HCT116 (cell line): Measurements from ENCODE around the gene GLB1L. TPM values are rescaled to one million over a fixed set of nuclear protein-coding genes. Genes with fewer than 3 reads are reported as not detected.

Experiments
- ATAC-seq: fragments of 200-7000 bp; cut with Tn5 transposase; 2 replicates; pipeline ENCODE4 v1.9.1; 2020; ENCODE audit warnings: mild to moderate bottlenecking, moderate library complexity
- BruUV-seq: library from RNA; stranded (reverse); fragments of 400-500 nt; replicated peaks from 2 replicates; lab custom pipeline; 2021; lab: Mats Ljungman, UMichigan
- CTCF ChIA-PET: fragments of 300-600 bp; sonication (Branson Sonifier 250); formaldehyde crosslinking; loops from one replicate; lab custom pipeline; 2021; ENCODE audit warnings: antibody characterized with exemption; lab: Charles Lee
- POLR2A ChIA-PET: fragments of 300-600, 350-600 bp; sonication (Branson Sonifier 250); formaldehyde crosslinking; loops from one replicate; lab custom pipeline; 2021; ENCODE audit warnings: antibody characterized with exemption; lab: Charles Lee
- RAD21 ChIA-PET, 2 experiments: fragments of 300-600 bp; sonication (Branson Sonifier 250); formaldehyde crosslinking; loops; one replicate each; lab custom pipeline; 2023; ENCODE audit warnings: low total read pairs in 2 of 2; ENCODE audit not compliant: uncharacterized antibody in 2 of 2, unreplicated experiment in 2 of 2, low non-redundant PET in 1 of 2; lab: Charles Lee
- DNase-seq: peaks from one replicate; pipeline ENCODE4 v3.0.0-alpha.2; 2010; ENCODE audit warnings: low read depth, low spot score
- H2AFZ ChIP-seq: fragments of 200-600 bp; shearing (Covaris generic), sonication (generic); 2 replicates; pipeline ENCODE4 v1.6.1; 2017; ENCODE audit warnings: low read depth, mixed run types, mixed read lengths, antibody characterized with exemption, low read length; ENCODE audit not compliant: poor library complexity, severe bottlenecking
- H3K27ac ChIP-seq: 2 replicates; pipeline ENCODE4 v1.5.1; 2012; ENCODE audit warnings: low read depth, low read length
- H3K27me3 ChIP-seq: fragments of 200-600 bp; sonication (generic); 2 replicates; pipeline ENCODE4 v1.6.1; 2016; ENCODE audit warnings: mixed run types, low read length, mixed read lengths; ENCODE audit not compliant: insufficient read depth
- H3K36me3 ChIP-seq, 2 experiments: fragments of 200-500 bp in 1 of 2; fragments of 200-600 bp in 1 of 2; sonication (Bioruptor generic) in 1 of 2; sonication (generic) in 1 of 2; 2 replicates each; pipeline versions ENCODE4 v1.5.1 to v1.6.1; 2014 to 2016; ENCODE audit warnings: low read length in 2 of 2, inconsistent platforms in 1 of 2, mixed read lengths in 1 of 2, mixed run types in 1 of 2; ENCODE audit not compliant: insufficient read depth in 2 of 2, control insufficient read depth in 1 of 2
- H3K4me1 ChIP-seq, 2 experiments: fragments of 200-600 bp in 1 of 2; sonication (generic) in 1 of 2; 2 replicates each; pipeline versions ENCODE4 v1.5.1 to v1.6.1; 2012 to 2017; ENCODE audit warnings: low read length in 2 of 2, inconsistent platforms in 1 of 2, mild to moderate bottlenecking in 1 of 2, mixed read lengths in 1 of 2, mixed run types in 1 of 2, moderate library complexity in 1 of 2; ENCODE audit not compliant: insufficient read depth in 2 of 2, control insufficient read depth in 1 of 2
- H3K4me2 ChIP-seq: fragments of 200-600 bp; sonication (generic); 2 replicates; pipeline ENCODE4 v1.6.1; 2017; ENCODE audit warnings: mixed run types, low read length, mixed read lengths
- H3K4me3 ChIP-seq, 2 experiments: fragments of 200-600 bp in 1 of 2; sonication (generic) in 1 of 2; replicated peaks in 1 of 2; 2 replicates each; pipeline ENCODE4 v1.5.1; 2011 to 2016; ENCODE audit warnings: low read length in 2 of 2, control low read depth in 1 of 2, low read depth in 1 of 2, mild to moderate bottlenecking in 1 of 2, mixed read lengths in 1 of 2, mixed run types in 1 of 2
- H3K79me2 ChIP-seq: fragments of 200-600 bp; sonication (generic); 2 replicates; pipeline ENCODE4 v1.6.1; 2017; ENCODE audit warnings: mild to moderate bottlenecking, mixed run types, low read length, moderate library complexity, mixed read lengths; ENCODE audit not compliant: insufficient read depth
- H3K9ac ChIP-seq: fragments of 200-600 bp; sonication (generic); 2 replicates; pipeline ENCODE4 v1.6.1; 2016; ENCODE audit warnings: low read length, mixed read lengths
- H3K9me2 ChIP-seq: fragments of 200-600 bp; sonication (generic), shearing (Covaris generic); 2 replicates; pipeline ENCODE4 v1.6.1; 2017; ENCODE audit warnings: mixed run types, mild to moderate bottlenecking, moderate library complexity; ENCODE audit not compliant: insufficient read depth
- H3K9me3 ChIP-seq, 2 experiments: fragments of 200-500 bp in 1 of 2; fragments of 200-600 bp in 1 of 2; sonication (Bioruptor generic) in 1 of 2; sonication (generic) in 1 of 2; 2 replicates each; pipeline ENCODE4 v1.6.1; 2014 to 2017; ENCODE audit warnings: low read length in 2 of 2, mixed read lengths in 2 of 2, inconsistent platforms in 1 of 2, low read depth in 1 of 2, mild to moderate bottlenecking in 1 of 2, mixed run types in 1 of 2, moderate library complexity in 1 of 2; ENCODE audit not compliant: control insufficient read depth in 1 of 2, insufficient read depth in 1 of 2
- H4K20me1 ChIP-seq: fragments of 200-600 bp; sonication (generic), shearing (Covaris generic); 2 replicates; pipeline ENCODE4 v1.6.1; 2017; ENCODE audit warnings: mixed run types, mild to moderate bottlenecking, moderate library complexity; ENCODE audit not compliant: insufficient read depth
- CBX3 ChIP-seq: IDR thresholded peaks from 2 replicates; pipeline ENCODE4 v1.6.1; 2012; ENCODE audit warnings: low read depth
- CEBPB ChIP-seq: IDR thresholded peaks from 2 replicates; pipeline ENCODE4 v1.6.1; 2012; ENCODE audit warnings: low read depth
- EGR1 ChIP-seq: IDR thresholded peaks from 2 replicates; pipeline ENCODE4 v1.6.1; 2012; ENCODE audit warnings: low read depth
- ELF1 ChIP-seq: IDR thresholded peaks from 2 replicates; pipeline ENCODE4 v1.6.1; 2012; ENCODE audit warnings: low read depth, borderline replicate concordance
- EZH2phosphoT487 ChIP-seq: fragments of 200-600 bp; IDR thresholded peaks from 2 replicates; pipeline ENCODE4 v1.6.1; 2018; ENCODE audit warnings: antibody characterized with exemption, borderline replicate concordance
- FOSL1 ChIP-seq: IDR thresholded peaks from 2 replicates; pipeline ENCODE4 v1.6.1; 2012; ENCODE audit warnings: low read depth
- JUND ChIP-seq: IDR thresholded peaks from 2 replicates; pipeline ENCODE4 v1.6.1; 2012
- POLR2A ChIP-seq: IDR thresholded peaks from 2 replicates; pipeline ENCODE4 v1.7.0; 2011; ENCODE audit warnings: borderline replicate concordance; ENCODE audit not compliant: insufficient read depth, insufficient read length; ENCODE audit errors: extremely low read depth
- SP1 ChIP-seq: IDR thresholded peaks from 2 replicates; pipeline ENCODE4 v1.6.1; 2012; ENCODE audit warnings: low read depth
- SRF ChIP-seq: IDR thresholded peaks from 2 replicates; pipeline ENCODE4 v1.6.1; 2012; ENCODE audit warnings: low read depth
- YY1 ChIP-seq: IDR thresholded peaks from 2 replicates; pipeline ENCODE4 v1.6.1; 2011; ENCODE audit warnings: low read length, low read depth, moderate library complexity, mild to moderate bottlenecking; ENCODE audit not compliant: insufficient replicate concordance; ENCODE audit errors: extremely low read depth
- ZNF274 ChIP-seq: fragments of 200-500 bp; sonication (Bioruptor generic); IDR thresholded peaks from 2 replicates; pipeline ENCODE4 v1.6.1; 2014; ENCODE audit warnings: mild to moderate bottlenecking, low read depth, low read length, inconsistent platforms
- intact Hi-C: fragments of 100-400 bp; cut with micrococcal nuclease; formaldehyde crosslinking; loops from 2 replicates; pipeline ENCODE4 v1.10.0; 2022
- total RNA-seq: library from RNA; stranded (reverse); gene quantifications from one replicate; pipeline ENCODE4 v1.2.1, GENCODE V29; 2021; ENCODE audit not compliant: unreplicated experiment
- TF ChIP-seq, protein P1 (sequence below): IDR thresholded peaks from 2 replicates; pipeline ENCODE4 v1.6.1; 2012
- TF ChIP-seq, protein P2 (sequence below): IDR thresholded peaks from 2 replicates; pipeline ENCODE4 v1.6.1; 2012
- TF ChIP-seq, protein P3 (sequence below): IDR thresholded peaks from 2 replicates; pipeline ENCODE4 v1.6.1; 2011; ENCODE audit warnings: mild to moderate bottlenecking, low read length, moderate library complexity; ENCODE audit not compliant: insufficient replicate concordance; ENCODE audit errors: extremely low read depth

Gene GLB1L
- total RNA-seq, 1 experiment from 2014 or later, result 6.6 TPM

DNA sequence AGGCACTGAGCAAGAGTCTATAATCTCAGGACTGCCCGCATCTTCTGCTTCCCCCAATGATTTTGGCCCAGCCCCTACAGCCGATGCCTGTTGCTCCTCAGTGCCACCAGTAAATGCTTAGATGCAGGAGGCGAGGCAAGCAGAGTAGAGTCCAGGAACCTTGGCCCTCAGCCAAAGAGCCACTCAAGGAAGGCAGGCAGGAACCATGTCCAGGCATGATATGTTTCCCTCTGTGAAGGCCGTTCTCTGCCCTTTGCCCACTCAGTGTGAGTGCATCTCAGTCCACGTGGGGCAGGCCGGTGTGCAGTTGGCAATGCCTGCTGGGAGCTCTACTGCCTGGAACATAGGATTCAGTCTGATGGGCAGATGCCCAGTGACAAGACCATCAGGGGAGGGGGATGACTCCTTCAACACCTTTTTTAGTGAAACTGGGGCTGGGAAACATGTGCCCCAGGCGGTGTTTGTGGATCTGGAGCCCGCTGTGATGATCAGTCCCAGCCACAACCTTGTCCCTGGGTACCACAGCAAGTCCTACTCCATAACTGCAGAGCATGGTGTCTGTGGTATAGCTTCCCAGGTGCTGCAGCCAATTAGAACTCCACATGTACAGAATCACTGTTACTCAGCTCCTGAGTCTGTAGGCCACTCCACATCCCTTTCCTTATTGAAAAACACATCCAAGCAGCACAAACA is 24.3 kb upstream of the GLB1L start:
- Histone ChIP-seq H3K9ac (no peak overlapping the region), H3K9me2 (no peaks in the 10 kb centered on the region), H3K4me2 (no peak overlapping the region), H3K4me3 (no peak overlapping the region), H3K79me2 (no peaks in the 10 kb centered on the region), H3K27me3 (peaks cover 6% of the 10 kb centered on the region; the same call in 1 of the 2 replicates), H3K9me3 (no peaks in the 10 kb centered on the region), H2AFZ (no peak overlapping the region), H4K20me1 (no peaks in the 10 kb centered on the region), H3K36me3 (no peaks in the 10 kb centered on the region), H3K27ac (no peak overlapping the region), H3K4me1 (peaks cover 19 to 22% of the 10 kb centered on the region in 2 experiments)
- RAD21 ChIA-PET, result no interaction called here
- POLR2A ChIA-PET, result interaction anchor here (1.7 kb wide), 1 partner anchor 10 kb away, joined by 5 read pairs; the partner anchor contains the start of gene DNAJB2
- ATAC-seq (no peak), DNase-seq (no peak)
- BruUV-seq, result no TSS peak
- CTCF ChIA-PET, result interaction anchor here (0.9 kb wide), 1 partner anchor 98 kb away, joined by 3 read pairs; no protein-coding TSS in a partner anchor
- intact Hi-C loops, result no loop called here
- TF ChIP-seq CEBPB (no peak), FOSL1 (no peak), ZNF274 (no peak), EGR1 (no peak), EZH2phosphoT487 (no peak), SRF (no peak)

DNA sequence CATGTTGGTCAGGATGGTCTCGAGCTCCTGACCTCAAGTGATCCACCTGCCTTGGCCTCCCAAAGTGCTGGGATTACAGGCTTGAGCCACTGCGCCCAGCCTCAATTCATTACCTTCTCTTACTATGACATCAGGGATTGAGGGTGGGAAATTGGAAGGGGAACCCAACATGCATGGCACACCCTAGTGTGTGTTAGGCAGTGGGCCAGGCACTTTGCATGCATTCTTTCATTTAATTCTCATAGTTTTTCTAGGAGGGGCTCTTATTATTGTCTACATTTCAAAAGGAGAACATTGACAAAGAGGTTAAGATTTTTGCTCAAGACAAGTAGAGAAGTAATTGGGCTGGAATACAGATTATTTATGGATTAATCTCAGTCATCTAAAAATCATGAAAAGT is 23.1 kb upstream of the GLB1L start:
- intact Hi-C loops, result no loop called here
- DNase-seq (no peak), ATAC-seq (no peak)
- ChIA-PET POLR2A (no interaction called here), RAD21 (no interaction called here), CTCF (no interaction called here)
- Histone ChIP-seq H4K20me1 (no peaks in the 10 kb centered on the region), H3K4me1 (peaks cover 7 to 10% of the 10 kb centered on the region in 2 experiments), H3K9me2 (no peaks in the 10 kb centered on the region), H3K27me3 (peaks cover 6% of the 10 kb centered on the region; the same call in 1 of the 2 replicates), H3K9me3 (no peaks in the 10 kb centered on the region), H3K27ac (no peak overlapping the region), H3K4me2 (no peak overlapping the region), H3K36me3 (no peaks in the 10 kb centered on the region), H3K4me3 (no peak overlapping the region), H3K9ac (no peak overlapping the region), H2AFZ (no peak overlapping the region), H3K79me2 (no peaks in the 10 kb centered on the region)
- no TSS peak for BruUV-seq
- TF ChIP-seq JUND (no peak), YY1 (no peak), POLR2A (no peak), ELF1 (no peak), SRF (no peak), EZH2phosphoT487 (no peak), SP1 (no peak), CBX3 (no peak)
- TF ChIP-seq, protein P1, sequence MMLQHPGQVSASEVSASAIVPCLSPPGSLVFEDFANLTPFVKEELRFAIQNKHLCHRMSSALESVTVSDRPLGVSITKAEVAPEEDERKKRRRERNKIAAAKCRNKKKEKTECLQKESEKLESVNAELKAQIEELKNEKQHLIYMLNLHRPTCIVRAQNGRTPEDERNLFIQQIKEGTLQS, result no peak
- TF ChIP-seq, protein P2, sequence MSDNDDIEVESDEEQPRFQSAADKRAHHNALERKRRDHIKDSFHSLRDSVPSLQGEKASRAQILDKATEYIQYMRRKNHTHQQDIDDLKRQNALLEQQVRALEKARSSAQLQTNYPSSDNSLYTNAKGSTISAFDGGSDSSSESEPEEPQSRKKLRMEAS, result no peak
- TF ChIP-seq, protein P3, sequence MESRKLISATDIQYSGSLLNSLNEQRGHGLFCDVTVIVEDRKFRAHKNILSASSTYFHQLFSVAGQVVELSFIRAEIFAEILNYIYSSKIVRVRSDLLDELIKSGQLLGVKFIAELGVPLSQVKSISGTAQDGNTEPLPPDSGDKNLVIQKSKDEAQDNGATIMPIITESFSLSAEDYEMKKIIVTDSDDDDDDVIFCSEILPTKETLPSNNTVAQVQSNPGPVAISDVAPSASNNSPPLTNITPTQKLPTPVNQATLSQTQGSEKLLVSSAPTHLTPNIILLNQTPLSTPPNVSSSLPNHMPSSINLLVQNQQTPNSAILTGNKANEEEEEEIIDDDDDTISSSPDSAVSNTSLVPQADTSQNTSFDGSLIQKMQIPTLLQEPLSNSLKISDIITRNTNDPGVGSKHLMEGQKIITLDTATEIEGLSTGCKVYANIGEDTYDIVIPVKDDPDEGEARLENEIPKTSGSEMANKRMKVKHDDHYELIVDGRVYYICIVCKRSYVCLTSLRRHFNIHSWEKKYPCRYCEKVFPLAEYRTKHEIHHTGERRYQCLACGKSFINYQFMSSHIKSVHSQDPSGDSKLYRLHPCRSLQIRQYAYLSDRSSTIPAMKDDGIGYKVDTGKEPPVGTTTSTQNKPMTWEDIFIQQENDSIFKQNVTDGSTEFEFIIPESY, result no peak
